Measurements from ENCODE around the gene PTER. TPM values are rescaled to one million over a fixed set of nuclear protein-coding genes. Genes with fewer than 3 reads are reported as not detected.
A peak's percentile ranks its signal among the peaks of the same experiment; 100 is the strongest.

The PTER gene
- total RNA-seq, 6 experiments from 2014 or later = 8.5 to 31.8 (median 12.2) TPM

DNA sequence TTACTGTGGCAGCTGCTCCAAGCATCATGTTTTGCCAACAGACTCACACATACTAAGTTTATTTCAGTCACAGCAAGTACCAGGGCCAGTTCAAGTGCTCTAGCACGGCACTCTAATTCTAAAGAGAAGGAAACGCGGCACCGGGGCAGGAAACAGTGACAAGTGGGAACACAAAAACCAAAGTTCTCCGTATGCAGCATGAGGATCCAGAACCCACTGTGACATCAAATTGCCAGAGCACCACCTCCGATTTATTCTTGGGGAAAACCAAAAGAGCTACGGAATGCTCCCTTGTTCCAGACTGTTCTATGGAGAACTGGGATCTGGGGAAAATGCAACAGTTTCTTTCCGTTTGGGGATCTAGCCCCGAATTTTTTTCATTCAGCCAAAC, 448 bp upstream of the PTER start:
- no peaks in the 10 kb centered on the region for H3K36me3 ChIP-seq
- peak in 1 of 3 donors; percentile 20 for DNase-seq
- peak overlapping the region; percentile 65 to 79 (median 73) for H3K4me3 ChIP-seq
- H3K27ac ChIP-seq = peak overlapping the region in 2 of 3 donors; percentile 74 to 88
- peak in 3 of 4 donors; percentile 1 for ATAC-seq
- no peaks in the 10 kb centered on the region for H3K27me3 ChIP-seq
- H3K9me3 ChIP-seq = no peaks in the 10 kb centered on the region
- intact Hi-C loops (cut with DNase I) = no loop called here
- WGBS (ENCODE audit: insufficient coverage, low coverage, low lambda C conversion rate, missing lambda C conversion rate) = 2% methylated on average over 9 of the region's 9 CpGs
- H3K4me1 ChIP-seq = peaks cover 0 to 27% (median 7%) of the 10 kb centered on the region in 4 donors
- TF ChIP-seq, protein P1, sequence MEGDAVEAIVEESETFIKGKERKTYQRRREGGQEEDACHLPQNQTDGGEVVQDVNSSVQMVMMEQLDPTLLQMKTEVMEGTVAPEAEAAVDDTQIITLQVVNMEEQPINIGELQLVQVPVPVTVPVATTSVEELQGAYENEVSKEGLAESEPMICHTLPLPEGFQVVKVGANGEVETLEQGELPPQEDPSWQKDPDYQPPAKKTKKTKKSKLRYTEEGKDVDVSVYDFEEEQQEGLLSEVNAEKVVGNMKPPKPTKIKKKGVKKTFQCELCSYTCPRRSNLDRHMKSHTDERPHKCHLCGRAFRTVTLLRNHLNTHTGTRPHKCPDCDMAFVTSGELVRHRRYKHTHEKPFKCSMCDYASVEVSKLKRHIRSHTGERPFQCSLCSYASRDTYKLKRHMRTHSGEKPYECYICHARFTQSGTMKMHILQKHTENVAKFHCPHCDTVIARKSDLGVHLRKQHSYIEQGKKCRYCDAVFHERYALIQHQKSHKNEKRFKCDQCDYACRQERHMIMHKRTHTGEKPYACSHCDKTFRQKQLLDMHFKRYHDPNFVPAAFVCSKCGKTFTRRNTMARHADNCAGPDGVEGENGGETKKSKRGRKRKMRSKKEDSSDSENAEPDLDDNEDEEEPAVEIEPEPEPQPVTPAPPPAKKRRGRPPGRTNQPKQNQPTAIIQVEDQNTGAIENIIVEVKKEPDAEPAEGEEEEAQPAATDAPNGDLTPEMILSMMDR (IDR thresholded peaks at IDR 0.05) = no peak
- TF ChIP-seq POLR2A (IDR thresholded peaks at IDR 0.05) = no peak

DNA sequence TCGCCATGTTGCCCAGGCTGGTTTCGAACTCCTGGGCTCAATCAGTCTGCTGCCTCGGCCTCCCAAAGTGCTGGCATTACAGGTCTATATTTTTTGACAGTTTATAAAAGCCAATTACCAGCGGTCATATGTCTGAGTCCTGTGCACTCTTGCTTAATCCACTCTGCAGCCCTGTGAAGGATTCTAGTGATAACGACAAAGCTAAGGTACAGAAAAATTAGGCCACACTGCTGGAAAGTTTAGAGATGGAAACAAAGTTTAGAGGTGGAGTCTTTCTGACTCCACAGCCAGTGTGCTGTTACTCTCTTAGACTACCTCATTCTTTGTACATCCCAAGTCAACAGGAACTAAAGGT, 707 bp downstream of the PTER start:
- no peak for ATAC-seq
- H3K4me1 ChIP-seq = peaks cover 0 to 27% (median 7%) of the 10 kb centered on the region in 4 donors

GRCh38 chr10:16439295-16439694, 2.5 kb downstream of the PTER start:
- H3K36me3 ChIP-seq = no peaks in the 10 kb centered on the region
- TF ChIP-seq, protein P1 (IDR thresholded peaks at IDR 0.05) = no peak
- TF ChIP-seq POLR2A (IDR thresholded peaks at IDR 0.05) = no peak
- intact Hi-C loops (cut with DNase I) = no loop called here
- DNase-seq (no peak), ATAC-seq (no peak)
- H3K9me3 ChIP-seq = no peaks in the 10 kb centered on the region
- 23% methylated on average over 1 of the region's 1 CpG for WGBS (ENCODE audit: insufficient coverage, low coverage, low lambda C conversion rate, missing lambda C conversion rate)
- H3K27me3 ChIP-seq = no peaks in the 10 kb centered on the region
- peaks cover 0 to 27% (median 7%) of the 10 kb centered on the region in 4 donors for H3K4me1 ChIP-seq
- no peak overlapping the region for H3K4me3 ChIP-seq
- H3K27ac ChIP-seq = no peak overlapping the region

More for the DNA sequence above, 707 bp downstream of the PTER start:
- no peak for DNase-seq
- intact Hi-C loops (cut with DNase I) = no loop called here
- no peaks in the 10 kb centered on the region for H3K27me3 ChIP-seq
- no peak for TF ChIP-seq POLR2A (IDR thresholded peaks at IDR 0.05)
- TF ChIP-seq, protein P1 (IDR thresholded peaks at IDR 0.05) = no peak
- no peaks in the 10 kb centered on the region for H3K9me3 ChIP-seq
- H3K4me3 ChIP-seq = peak overlapping the region; percentile 65 to 79 (median 73)
- H3K27ac ChIP-seq = peak overlapping the region; percentile 68 to 88 (median 74)
- H3K36me3 ChIP-seq = no peaks in the 10 kb centered on the region
- WGBS (ENCODE audit: insufficient coverage, low coverage, low lambda C conversion rate, missing lambda C conversion rate) = 48% methylated on average over 4 of the region's 5 CpGs

- TF ChIP-seq, protein P1 (IDR thresholded peaks at IDR 0.05) = no peak
- TF ChIP-seq POLR2A (IDR thresholded peaks at IDR 0.05) = peak; percentile 25
- H3K36me3 ChIP-seq = no peaks in the 10 kb centered on the region
- peaks cover 0 to 27% (median 7%) of the 10 kb centered on the region in 4 donors for H3K4me1 ChIP-seq
- no peaks in the 10 kb centered on the region for H3K27me3 ChIP-seq
- WGBS (ENCODE audit: insufficient coverage, low coverage, low lambda C conversion rate, missing lambda C conversion rate) = 28% methylated on average over 10 of the region's 12 CpGs
- DNase-seq = peak in 2 of 3 donors; percentile 25 to 64
- ATAC-seq = peak; percentile 3 to 48 (median 20)
- H3K4me3 ChIP-seq = no peak overlapping the region
- H3K9me3 ChIP-seq = no peaks in the 10 kb centered on the region
- intact Hi-C loops (cut with DNase I) = no loop called here
- H3K27ac ChIP-seq = peak overlapping the region; percentile 25 to 37 (median 34)
These were observed 3.8 kb downstream of the PTER start for GRCh38 chr10:16440396-16441133.
